Psoas muscle (tissue), 8 donors: ENCODE data around the gene IGFL4. TPM values are rescaled to one million over a fixed set of nuclear protein-coding genes. Genes with fewer than 3 reads are reported as not detected.

Source experiments
- ATAC-seq, 4 donors: fragments of 200-7000 bp; cut with Tn5 transposase; one replicate each; pipeline ENCODE4 v1.9.1; 2020; ENCODE audit warnings: moderate library complexity in 3 of 4, mild to moderate bottlenecking in 2 of 4
- DNase-seq, 2 donors: peaks; one replicate each; pipeline ENCODE4 v3.0.0-alpha.2; 2020
- H3K27ac ChIP-seq: fragments of 200-600 bp; one replicate; pipeline ENCODE4 v1.8.0; 2022
- H3K27me3 ChIP-seq, 3 donors: fragments of 200-600 bp in 1 of 3; one replicate each; pipeline versions ENCODE4 v1.6.1 to v1.8.0; 2013 to 2022; ENCODE audit warnings: low read length in 2 of 3, mild to moderate bottlenecking in 2 of 3, moderate library complexity in 1 of 3; ENCODE audit not compliant: insufficient read depth in 3 of 3
- H3K36me3 ChIP-seq, 2 donors: fragments of 200-600 bp in 1 of 2; one replicate each; pipeline versions ENCODE4 v1.6.1 to v1.8.0; 2013 to 2022; ENCODE audit warnings: low read depth in 1 of 2, mild to moderate bottlenecking in 1 of 2, moderate library complexity in 1 of 2; ENCODE audit not compliant: insufficient read depth in 1 of 2
- H3K4me1 ChIP-seq: fragments of 200-600 bp; one replicate; pipeline ENCODE4 v1.8.0; 2022
- H3K4me3 ChIP-seq: fragments of 200-600 bp; one replicate; pipeline ENCODE4 v1.8.0; 2022; ENCODE audit warnings: mild to moderate bottlenecking
- H3K9me3 ChIP-seq: fragments of 200-600 bp; one replicate; pipeline ENCODE4 v1.8.0; 2022
- WGBS, 3 donors: extraction: QIAGEN DNeasy Blood & Tissue Kit; methylation state at CpG; one replicate each; pipeline versions ENCODE4 v1.1.6 to v1.1.7; 2013; 5-methylcytosine and 5-hydroxymethylcytosine counted together
- intact Hi-C, 2 donors: fragments of 100-400 bp; cut with DNase I; formaldehyde crosslinking; loops; one replicate each; pipeline versions ENCODE4 v1.11.0 to v1.14.2; 2022
- polyA plus RNA-seq, 3 donors: library from polyadenylated mRNA; stranded (reverse); fragments of 200-250 nt; gene quantifications; one replicate each; pipeline ENCODE4 v1.2.3, GENCODE V29; 2013
- total RNA-seq, 4 donors: library from RNA; stranded (reverse); fragmentation: NEBNext Ultra II Directional in 2 of 4; extraction: Animal tissue kit (Norgen Biotek cat#: 25700) in 2 of 4; gene quantifications; one replicate each; pipeline versions ENCODE4 v1.2.1 to v1.2.4, GENCODE V29; 2021 to 2023
- TF ChIP-seq, protein P1 (sequence below): fragments of 200-600 bp; IDR thresholded peaks from one replicate; pipeline ENCODE4 v1.8.0; 2022; ENCODE audit warnings: antibody characterized with exemption
- donor health status: healthy with polysubstance abuse.
- donor health status: DM: no; HTN: no; CAD: no; lungs with moderate emphysema.
- donor health status: Bipolar disorder and iron deficiency.
- donor health status: healthy.
- donor health status: DM: yes; HTN: yes; CAD: no.
- donor health status: DM: no; HTN: no; CAD: no.
- donor health status: DM: no; HTN: no; CAD: no.
- donor health status: DM: yes; HTN: yes; CAD: no.

IGFL4 gene
- total and polyA plus RNA-seq, 7 donors: not detected

DNA sequence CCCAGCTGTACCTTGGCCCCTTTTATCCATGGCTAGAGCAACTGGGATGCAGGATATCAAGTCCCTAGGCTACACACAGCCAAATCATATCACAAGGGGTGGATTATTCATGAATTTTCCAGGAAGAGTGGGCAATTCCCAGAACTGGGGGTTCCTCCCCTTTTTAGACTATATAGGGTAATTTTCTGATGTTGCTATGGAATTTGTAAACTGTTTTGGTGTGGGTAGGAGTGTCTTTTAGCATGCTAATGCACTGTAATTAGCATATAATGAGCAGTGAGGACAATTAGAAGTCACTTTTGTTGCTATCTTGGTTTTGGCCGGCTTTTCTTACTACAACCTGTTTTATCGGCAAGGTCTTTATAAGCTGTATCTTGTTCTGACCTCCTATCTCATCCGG, 18.0 kb upstream of the IGFL4 start:
- no peak for ATAC-seq
- intact Hi-C loops: no loop called here
- DNase-seq: no peak
- H3K4me1 ChIP-seq: no peaks in the 10 kb centered on the region
- no peak overlapping the region for H3K27ac ChIP-seq
- no peaks in the 10 kb centered on the region for H3K9me3 ChIP-seq
- 91 to 92% (median 91%) methylated on average over 3 of the region's 3 CpGs for WGBS, 3 donors
- H3K27me3 ChIP-seq: peaks cover 2 to 18% (median 4%) of the 10 kb centered on the region in 3 donors
- TF ChIP-seq, protein P1, sequence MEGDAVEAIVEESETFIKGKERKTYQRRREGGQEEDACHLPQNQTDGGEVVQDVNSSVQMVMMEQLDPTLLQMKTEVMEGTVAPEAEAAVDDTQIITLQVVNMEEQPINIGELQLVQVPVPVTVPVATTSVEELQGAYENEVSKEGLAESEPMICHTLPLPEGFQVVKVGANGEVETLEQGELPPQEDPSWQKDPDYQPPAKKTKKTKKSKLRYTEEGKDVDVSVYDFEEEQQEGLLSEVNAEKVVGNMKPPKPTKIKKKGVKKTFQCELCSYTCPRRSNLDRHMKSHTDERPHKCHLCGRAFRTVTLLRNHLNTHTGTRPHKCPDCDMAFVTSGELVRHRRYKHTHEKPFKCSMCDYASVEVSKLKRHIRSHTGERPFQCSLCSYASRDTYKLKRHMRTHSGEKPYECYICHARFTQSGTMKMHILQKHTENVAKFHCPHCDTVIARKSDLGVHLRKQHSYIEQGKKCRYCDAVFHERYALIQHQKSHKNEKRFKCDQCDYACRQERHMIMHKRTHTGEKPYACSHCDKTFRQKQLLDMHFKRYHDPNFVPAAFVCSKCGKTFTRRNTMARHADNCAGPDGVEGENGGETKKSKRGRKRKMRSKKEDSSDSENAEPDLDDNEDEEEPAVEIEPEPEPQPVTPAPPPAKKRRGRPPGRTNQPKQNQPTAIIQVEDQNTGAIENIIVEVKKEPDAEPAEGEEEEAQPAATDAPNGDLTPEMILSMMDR: no peak
- H3K36me3 ChIP-seq: no peaks in the 10 kb centered on the region
- H3K4me3 ChIP-seq: no peak overlapping the region

DNA sequence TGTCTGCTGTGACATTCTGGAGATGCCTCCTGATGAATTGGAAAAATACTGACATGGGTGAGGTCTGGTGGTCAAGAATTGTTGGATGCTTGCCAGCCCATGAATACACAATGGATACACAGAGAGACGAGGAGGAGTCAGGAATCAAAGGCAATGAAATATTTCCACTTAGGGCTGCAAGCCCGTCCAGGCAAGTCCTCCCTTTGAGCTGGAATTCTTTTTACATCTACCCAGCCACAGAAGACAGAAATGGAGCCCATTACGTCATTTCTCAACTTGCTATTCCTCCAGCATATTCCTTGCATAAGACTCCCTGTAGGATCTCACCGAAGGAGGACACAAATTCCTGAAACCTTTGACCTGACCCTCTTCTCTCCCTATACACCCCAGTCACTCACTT, 15.7 kb upstream of the IGFL4 start:
- H3K36me3 ChIP-seq: no peaks in the 10 kb centered on the region
- no peaks in the 10 kb centered on the region for H3K4me1 ChIP-seq
- no peak for ATAC-seq
- no peak overlapping the region for H3K4me3 ChIP-seq
- WGBS, 3 donors: 39 to 41% (median 40%) methylated on average over 4 of the region's 4 CpGs
- peaks cover 2 to 18% (median 2%) of the 10 kb centered on the region in 3 donors for H3K27me3 ChIP-seq
- no peak for DNase-seq
- no peak overlapping the region for H3K27ac ChIP-seq
- H3K9me3 ChIP-seq: no peaks in the 10 kb centered on the region
- TF ChIP-seq, protein P1: no peak
- intact Hi-C loops: no loop called here

DNA sequence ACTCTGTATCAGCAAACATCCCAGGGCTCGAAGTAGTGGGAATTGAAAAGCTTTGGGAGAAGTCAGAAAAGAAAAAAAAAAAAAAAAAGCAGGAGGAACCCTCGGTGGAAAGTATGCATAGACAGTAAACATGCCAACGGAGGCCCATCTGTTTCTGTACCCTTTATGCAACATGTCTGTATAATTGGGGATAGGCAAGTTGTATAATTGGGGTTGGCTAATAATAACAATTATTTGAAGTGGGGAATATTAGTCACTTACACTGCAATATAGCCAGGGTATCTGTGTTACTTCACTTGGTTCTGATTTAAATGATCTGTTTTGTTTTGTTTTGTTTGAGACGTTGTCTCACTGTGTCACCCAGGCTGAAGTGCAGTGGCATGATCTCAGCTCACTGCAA, 12.1 kb upstream of the IGFL4 start:
- TF ChIP-seq, protein P1: no peak
- H3K36me3 ChIP-seq: no peaks in the 10 kb centered on the region
- ATAC-seq (no peak), DNase-seq (no peak)
- no peak overlapping the region for H3K27ac ChIP-seq
- H3K4me3 ChIP-seq: no peak overlapping the region
- intact Hi-C loops: no loop called here
- no peaks in the 10 kb centered on the region for H3K4me1 ChIP-seq
- no peaks in the 10 kb centered on the region for H3K9me3 ChIP-seq
- 39 to 45% (median 41%) methylated on average over 4 of the region's 4 CpGs for WGBS, 3 donors
- peaks cover 0 to 13% (median 6%) of the 10 kb centered on the region in 3 donors for H3K27me3 ChIP-seq

DNA sequence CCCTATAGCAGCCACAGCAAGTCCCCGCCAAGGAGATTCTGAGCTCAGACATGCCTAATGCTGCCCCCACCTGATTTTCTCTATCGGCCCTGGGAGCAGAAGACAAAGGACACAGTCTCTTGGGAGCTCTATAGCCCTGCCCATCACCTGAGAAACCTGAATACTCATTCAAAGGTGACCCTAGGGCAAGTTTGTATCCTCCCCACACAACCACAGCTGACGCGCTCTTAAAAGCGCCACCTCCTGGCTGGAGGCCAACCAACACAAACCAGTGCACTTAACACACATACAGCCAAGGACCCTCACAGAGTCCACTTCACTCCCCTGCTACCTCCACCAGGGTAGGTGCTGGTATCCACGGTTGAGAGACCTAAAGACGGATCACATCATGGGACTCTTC, 8.8 kb upstream of the IGFL4 start:
- Histone ChIP-seq H3K4me1 (no peaks in the 10 kb centered on the region), H3K27me3 (peaks cover 0 to 11% (median 6%) of the 10 kb centered on the region in 3 donors), H3K4me3 (no peak overlapping the region), H3K27ac (no peak overlapping the region), H3K36me3 (no peaks in the 10 kb centered on the region), H3K9me3 (no peaks in the 10 kb centered on the region)
- TF ChIP-seq, protein P1: no peak
- ATAC-seq (no peak), DNase-seq (no peak)
- 35 to 42% (median 39%) methylated on average over 7 of the region's 7 CpGs for WGBS, 3 donors
- intact Hi-C loops: no loop called here

DNA sequence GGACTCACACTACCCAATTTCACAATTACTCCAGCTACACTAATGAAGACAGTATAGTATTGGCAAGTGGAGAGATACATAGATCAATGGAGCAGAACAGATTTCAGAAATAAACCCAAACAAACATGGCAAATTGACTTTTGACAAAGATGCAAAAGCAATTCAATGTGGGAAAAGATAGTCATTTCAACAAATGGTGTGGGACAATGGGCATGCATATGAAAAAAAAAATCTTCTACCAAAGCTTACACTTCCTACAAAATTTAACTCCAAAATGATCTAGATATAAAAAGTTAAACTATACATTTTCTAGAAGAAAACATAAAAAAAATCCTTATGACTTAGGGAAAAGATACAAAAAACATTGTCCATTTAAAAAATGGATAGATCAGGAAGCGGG, 2.7 kb upstream of the IGFL4 start:
- 94 to 100% (median 97%) methylated on average over 1 of the region's 1 CpG for WGBS, 3 donors
- no peak overlapping the region for H3K4me3 ChIP-seq

More for the DNA sequence above, 2.7 kb upstream of the IGFL4 start:
- Histone ChIP-seq H3K4me1 (no peaks in the 10 kb centered on the region), H3K27me3 (peaks cover 0 to 44% (median 13%) of the 10 kb centered on the region in 3 donors), H3K9me3 (no peaks in the 10 kb centered on the region), H3K36me3 (no peaks in the 10 kb centered on the region), H3K27ac (no peak overlapping the region)
- intact Hi-C loops: no loop called here
- DNase-seq (no peak), ATAC-seq (no peak)
- TF ChIP-seq, protein P1: no peak
